MM.1S (cell line): ENCODE results near the gene KCNC4.

Experiments used
- EZH2 ChIP-seq: fragments of 300-600 bp; sonication (generic); optimal IDR thresholded peaks from 2 replicates; pipeline ENCODE3; 2017; ENCODE audit warnings: low read depth, mild to moderate bottlenecking, antibody characterized with exemption, low read length, mixed read lengths
- EZH2phosphoT487 ChIP-seq: fragments of 300-600 bp; sonication (generic); IDR thresholded peaks from 2 replicates; pipeline ENCODE4 v1.6.1; 2018; ENCODE audit warnings: antibody characterized with exemption, low read length
- TF ChIP-seq, protein P1 (sequence below): fragments of 300-600 bp; sonication (generic); IDR thresholded peaks from 2 replicates; pipeline ENCODE4 v1.5.1; 2016; ENCODE audit warnings: antibody characterized with exemption, low read length, mixed read lengths

DNA sequence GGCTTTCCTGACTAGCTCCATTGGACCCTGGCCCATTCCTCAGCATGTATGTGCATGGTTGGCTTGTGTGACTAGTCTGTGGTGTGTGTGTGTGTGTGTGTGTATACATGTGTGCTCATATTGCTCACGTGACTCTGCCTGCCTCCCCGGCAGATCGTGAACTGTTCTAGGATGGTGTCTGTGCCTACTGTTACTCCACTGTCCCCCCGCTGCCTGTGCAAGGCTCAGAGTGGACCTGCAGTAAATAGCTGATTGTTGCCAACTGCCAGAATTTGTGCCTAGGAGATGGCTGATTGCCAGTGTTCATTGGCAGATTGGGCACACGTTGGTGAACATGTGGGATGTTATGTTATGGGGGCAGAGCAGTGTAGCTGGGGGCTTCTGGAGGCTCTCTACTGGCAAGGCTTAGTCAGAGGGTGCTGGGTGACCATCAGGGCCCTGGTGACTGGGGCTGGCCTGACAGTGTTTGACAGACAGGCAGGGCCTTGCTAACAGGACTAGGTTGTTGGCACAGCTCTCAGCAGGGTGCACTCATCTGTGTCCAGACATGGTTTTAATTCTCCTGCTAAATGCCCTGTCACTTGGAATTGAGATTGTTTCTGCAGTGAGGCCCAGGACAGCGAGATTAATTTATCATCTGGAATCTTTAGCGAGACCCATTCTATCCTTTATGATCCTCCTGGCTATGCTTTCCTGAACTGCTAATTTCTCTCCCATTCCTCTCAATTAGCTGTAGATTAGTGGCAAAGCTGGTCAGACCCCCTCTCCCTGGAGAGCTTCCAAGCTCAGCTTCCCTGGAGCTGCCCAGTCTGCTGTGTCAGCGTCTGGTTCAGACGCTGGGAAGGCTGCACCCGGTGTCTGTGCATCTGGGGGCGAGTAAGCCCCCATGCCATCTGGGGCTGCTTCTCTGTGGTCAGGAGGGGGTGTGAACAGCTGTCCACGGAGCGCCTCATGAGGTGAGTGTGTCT is 39.1 kb upstream of the KCNC4 start:
- TF ChIP-seq, protein P1, sequence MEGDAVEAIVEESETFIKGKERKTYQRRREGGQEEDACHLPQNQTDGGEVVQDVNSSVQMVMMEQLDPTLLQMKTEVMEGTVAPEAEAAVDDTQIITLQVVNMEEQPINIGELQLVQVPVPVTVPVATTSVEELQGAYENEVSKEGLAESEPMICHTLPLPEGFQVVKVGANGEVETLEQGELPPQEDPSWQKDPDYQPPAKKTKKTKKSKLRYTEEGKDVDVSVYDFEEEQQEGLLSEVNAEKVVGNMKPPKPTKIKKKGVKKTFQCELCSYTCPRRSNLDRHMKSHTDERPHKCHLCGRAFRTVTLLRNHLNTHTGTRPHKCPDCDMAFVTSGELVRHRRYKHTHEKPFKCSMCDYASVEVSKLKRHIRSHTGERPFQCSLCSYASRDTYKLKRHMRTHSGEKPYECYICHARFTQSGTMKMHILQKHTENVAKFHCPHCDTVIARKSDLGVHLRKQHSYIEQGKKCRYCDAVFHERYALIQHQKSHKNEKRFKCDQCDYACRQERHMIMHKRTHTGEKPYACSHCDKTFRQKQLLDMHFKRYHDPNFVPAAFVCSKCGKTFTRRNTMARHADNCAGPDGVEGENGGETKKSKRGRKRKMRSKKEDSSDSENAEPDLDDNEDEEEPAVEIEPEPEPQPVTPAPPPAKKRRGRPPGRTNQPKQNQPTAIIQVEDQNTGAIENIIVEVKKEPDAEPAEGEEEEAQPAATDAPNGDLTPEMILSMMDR, result no peak
- TF ChIP-seq EZH2, result no peak
- TF ChIP-seq EZH2phosphoT487, result no peak
